ENCODE measurements around the gene AACS.
"Not testable (repeated sequence)": the region's sequence is repeated elsewhere in the genome, so short reads cannot be mapped to it uniquely, and the experiment has no call there.

AACS gene

GRCh38 chr12:125092872-125093680, 27.8 kb downstream of the AACS start:
- DNase-seq: no peak

DNA sequence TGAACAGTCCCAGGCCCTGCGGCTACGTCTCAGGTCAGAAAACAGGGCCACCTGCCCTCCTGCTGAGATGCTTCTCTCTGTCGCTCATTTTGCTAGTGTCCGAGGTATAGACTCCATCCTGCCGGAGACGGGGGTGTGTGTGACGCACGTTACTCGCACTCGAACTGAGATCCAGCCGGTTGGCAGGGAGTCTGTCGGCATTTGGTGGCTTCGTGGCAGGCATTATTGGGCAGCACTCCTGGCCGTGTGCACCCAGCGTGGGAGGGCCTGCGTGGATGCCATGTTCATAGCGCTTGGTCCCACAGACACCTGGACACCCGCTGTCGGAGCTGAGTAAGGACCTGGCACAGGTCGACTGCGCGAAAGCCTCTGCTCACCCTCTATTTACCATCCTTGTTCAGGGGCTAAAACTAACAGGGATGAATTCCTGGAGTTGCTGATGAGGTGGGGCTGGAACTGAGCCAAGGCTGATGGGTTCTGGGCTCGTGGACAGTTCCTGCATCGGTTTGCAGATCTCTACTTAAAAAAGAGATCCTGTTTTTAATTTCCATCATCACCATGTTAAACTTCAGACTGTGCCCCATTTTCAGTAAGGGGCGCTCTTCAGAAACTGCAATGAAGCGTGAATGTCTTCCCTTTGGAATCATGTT, 28.6 kb downstream of the AACS start:
- DNase-seq: no peak

DNA sequence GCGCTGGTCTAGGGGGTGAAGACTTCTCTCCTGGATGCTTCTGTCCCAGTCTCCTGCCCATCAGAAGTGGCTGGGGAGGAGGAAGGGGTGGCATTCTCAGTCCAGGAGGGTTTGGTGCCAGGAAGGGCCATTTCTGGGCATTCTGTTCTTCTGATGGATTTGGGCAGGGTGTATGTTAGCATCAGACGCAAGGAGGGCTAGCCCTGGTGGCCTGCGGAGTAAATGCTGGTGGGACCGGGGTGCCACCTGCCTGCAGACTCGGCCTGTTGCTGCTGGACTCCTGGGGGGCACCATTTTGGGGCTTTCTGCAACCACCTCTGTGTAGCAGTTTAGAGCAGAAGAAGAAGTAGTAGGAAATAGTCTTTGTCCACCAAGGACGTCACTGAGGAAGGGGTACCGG, 31.7 kb downstream of the AACS start:
- no peak for DNase-seq

DNA sequence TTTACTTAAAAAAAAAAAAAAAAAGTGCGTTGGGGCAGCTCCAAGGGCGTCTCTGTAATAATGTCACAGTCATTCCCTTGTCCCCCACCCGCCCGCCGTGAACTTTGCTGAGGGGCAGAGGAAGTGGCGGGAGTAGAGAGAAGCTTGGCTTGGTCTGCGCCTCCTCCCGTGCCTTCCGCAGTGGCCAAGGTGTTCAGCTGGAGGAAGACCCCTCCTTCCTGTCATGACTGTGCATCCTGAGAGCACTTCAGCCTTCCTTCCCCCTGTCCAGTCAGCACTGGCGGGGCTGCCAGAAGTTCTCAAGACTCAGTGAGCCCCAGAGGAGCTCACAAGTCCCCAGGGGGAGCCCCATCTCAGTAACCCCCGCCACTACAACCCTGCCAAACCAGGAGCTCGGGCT, 32.2 kb downstream of the AACS start:
- no peak for DNase-seq

DNA sequence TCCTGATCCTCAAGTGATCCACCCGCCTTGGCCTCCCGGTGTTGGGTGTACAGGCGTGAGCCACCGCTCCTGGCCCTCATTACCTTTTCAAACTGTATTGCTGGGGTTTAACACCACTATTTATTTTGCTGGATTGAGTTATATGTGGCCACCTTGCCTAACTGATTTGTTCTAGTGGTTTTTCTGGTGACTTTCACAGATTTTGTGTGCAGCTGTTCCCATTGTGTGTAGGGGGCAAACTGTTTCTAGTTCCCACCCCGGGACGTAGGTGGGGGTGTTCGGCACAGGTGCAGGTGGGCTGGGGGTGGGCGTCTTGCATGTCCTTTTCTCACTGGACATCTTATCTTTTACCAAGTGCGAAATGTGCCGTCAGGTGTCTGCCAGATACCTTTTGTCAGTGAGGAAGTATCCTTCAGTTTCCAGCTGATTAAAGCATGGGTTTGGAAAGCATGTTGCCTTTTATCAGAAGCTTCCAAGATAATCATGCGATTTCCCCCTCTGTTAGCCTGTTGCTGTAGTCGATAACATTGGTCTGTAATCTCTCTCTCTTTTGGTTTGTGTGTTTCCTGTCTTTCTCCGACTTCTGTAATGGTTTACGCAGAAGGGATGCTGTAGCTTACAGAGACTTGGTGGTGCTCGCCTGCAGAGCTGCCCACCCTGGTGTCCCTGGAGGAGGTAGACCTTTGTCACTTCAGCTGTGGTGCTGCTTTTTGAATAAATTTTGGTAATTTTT, 33.6 kb downstream of the AACS start:
- no peak for DNase-seq

GRCh38 chr12:125099409-125099782, 34.2 kb downstream of the AACS start:
- no peak for DNase-seq

DNA sequence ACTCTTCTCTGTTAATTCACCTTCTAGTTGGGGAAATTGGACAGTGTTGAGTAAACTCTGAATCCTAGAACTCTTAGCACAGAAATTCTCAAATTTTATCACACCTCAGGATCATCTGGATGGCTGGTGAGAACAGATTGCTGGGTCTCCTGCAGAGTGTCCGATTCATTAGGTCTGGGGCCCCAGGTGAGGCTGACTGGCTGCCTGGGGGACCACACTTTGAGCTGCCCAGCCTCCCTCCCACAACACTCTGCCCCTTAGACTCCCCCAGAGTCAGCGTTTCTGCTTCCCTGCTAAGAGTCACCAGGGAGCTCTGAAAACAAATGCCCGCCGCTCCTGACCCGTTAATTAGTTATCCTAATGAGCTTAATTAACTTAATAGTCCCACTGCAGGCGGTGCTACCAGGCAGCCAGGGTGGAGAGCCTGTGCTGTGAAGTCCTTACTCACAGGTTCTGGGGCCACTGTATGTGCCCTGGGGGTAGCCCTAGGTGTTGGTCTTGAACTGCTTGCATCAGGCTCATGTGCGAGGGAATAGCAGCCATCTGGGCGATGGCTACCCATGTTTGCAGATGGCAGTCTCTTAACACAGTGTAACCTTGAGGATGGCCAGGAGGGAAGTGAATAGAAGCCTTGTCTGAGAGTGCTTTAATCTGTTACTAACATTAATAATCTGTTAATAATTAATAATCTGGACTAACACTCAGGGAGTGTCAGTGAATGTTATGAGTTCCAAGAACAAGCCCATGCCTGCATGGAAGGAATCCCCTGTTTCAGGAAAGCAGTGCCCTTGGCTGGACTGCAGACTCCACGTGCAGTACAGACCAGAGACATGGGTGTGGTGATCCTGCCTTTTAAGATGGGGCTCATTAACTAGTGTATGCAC, 35.6 kb downstream of the AACS start:
- DNase-seq: no peak

DNA sequence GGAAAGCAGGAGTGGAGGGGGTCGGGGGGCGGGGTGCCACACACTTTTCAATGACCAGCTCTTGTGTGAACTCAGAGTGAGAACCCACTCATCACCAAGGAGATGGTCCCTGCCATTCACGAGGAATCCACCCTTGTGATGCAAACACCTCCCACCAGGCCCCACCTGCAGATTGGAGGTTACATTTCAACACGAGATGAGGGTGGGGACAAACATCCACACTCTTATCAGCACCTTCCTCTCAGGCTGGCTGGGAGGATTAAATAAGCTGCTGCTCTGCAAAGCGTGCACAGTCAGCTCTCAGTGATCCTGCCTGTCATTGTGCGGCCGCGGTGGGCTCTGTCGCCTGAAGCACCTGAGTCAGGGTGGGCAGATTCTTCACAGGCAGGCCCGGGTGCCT, 39.7 kb downstream of the AACS start:
- no peak for DNase-seq

- no peak for DNase-seq
Observed at GRCh38 chr12:125105600-125105999, 40.4 kb downstream of the AACS start.

DNA sequence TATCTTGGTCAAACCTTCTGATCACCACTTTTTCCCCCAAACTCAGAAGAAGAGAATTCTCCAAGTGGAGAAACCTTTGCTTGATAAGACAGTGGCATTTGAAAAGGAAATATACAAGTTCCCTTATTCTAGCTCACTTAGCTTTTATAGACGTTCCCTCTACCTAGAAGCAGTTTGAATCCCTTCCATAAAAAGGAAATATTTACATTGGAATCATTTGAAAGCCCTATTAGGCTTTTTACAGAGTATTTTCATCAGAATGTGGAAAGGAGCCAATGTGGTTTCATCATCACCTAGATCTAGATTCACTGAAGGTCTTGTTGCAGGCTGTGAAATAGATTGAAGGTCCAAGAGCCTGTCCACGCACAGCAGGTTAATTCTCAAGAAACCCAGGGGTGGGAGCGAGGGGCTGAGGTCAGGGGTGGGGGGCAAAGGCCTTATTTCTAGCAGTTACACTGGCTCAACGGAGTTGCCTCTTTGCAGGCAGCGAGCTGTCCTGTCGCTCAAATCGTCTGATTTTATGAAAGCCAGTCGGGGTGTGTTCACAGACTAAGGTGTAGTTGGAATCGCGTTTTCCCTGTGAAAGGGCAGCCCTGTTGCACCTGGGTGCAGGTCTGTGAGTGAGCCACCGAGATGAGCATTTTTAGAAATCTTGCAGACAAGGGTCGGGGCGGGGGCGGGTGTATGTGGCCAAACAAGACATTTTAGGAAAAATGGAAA, 45.6 kb downstream of the AACS start:
- no peak for DNase-seq

GRCh38 chr12:125111403-125111802, 46.2 kb downstream of the AACS start:
- DNase-seq: no peak

DNA sequence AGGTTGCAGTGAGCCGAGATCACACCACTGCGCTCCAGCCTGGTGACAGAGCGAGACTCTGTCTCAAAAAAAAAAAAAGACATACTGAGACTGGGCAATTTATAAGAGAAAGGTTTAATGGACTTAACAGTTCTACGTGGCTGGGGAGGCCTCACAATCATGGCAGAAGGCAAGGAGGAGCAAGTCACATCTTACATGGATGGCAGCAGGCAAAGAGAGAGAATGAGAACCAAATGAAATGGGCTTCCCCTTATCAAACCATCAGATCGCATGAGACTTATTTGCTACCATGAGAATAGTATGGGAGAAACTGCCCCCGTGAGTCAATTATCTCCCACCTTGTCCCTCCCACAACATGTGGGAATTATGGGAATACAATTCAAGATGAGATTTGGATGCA, 47.4 kb downstream of the AACS start:
- DNase-seq: not testable (repeated sequence)

DNA sequence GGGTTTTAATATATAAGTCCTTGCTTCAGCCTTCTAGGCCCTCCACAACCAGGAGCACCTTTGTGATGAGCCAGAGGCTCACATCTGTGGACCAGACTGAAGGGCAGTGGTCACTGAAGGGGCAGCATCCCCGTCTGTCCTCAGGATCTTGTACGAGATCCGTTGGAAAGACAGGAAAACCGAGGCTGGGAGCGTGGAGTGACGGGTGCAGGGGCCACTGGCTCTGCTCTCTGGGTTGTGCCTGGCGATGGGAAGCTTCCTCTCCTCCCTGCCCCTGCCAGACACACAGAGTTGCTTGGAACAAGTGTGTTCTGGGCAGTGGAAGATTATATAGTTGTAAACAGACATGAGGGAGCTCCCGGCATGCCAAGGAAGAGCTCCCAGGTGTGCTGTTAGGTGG, 48.0 kb downstream of the AACS start:
- DNase-seq: no peak

- no peak for DNase-seq
Observed at GRCh38 chr12:125113789-125114188, 48.6 kb downstream of the AACS start.

GRCh38 chr12:125114365-125115141, 49.3 kb downstream of the AACS start:
- DNase-seq: no peak

- no peak for DNase-seq
Observed at GRCh38 chr12:125120566-125120965, 55.3 kb downstream of the AACS start.

DNA sequence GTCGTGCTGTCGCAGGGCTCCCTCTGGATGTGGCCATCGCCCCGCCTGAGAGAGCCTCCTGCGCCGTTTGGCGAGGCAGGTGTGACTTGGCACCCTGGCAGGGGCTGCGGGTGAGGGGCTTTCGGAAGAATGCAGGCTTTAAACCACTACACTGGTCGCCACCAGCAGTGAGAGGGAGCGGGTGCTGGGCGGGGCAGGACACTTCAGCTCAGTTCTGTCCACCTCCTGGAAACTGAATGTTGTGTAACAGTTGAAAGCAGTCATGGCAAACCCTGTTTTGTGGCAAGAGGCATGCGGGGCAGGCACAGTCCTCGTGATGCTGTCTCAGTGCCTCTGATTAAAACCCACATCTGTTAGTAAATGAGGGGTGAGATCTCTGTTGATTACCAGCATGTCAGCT, 55.9 kb downstream of the AACS start:
- DNase-seq: no peak

GRCh38 chr12:125122668-125123067, 57.4 kb downstream of the AACS start:
- no peak for DNase-seq

DNA sequence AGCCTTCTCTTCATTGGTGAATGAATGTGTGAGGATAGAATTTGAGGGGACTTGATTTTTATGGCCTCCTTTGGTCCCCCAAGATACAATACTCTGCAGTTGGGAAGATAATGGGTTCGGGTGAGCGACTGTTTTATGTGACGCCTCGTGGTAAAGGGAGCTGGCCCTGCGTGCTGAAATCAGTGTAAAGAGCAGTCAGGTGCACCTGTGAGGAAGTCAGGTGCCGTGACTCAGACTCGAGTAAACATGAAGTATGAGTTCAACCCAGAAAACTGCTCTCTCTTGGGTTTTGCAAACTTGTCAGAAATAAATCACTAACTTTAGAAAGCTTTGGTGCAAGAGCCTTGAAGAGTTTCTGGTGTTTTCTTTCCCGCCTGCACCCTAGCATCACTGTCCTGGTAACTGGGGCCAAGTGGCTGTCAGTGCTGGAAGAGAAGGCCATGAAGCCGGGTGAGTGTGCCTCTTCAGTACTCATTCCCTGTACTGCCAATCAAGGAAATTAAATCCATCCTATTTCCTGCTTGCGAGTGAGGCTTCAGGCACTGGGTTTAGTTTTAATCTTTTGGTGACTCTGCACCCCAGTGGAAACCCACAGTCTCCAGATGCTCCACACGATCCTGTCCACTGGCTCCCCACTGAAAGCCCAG, 59.2 kb downstream of the AACS start:
- no peak for DNase-seq

DNA sequence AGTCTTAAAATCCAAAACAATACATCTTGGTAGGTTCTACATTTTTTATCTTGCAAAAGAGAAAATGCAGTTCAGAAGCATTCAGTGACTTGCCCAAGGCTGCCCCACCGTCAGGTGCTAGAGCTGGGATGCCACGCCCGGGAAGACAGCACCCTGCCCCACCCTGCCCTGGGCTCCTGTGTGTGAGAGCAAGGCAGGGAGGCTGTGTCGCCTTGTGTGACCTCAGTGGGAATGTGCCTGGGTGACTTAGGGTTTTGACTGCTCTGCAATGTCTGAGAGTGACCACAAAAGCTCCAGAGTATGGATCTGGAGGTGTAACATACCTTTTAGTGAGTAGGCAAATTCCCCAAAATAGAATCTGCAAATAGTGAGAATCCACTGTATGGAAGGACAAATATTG, 60.0 kb downstream of the AACS start:
- no peak for DNase-seq

Measured in NCI-H226 (cell line).